GM13977 (cell line): ENCODE measurements around the gene SPEM1.

Experiments used
- DNase-seq: peaks from one replicate; pipeline ENCODE4 v3.0.0; 2012; ENCODE audit warnings: low spot score
- in situ Hi-C: fragments of 300-500 bp; cut with MboI; formaldehyde crosslinking; loops from one replicate; pipeline ENCODE4 v1.12.0; 2022; ENCODE audit warnings: low sequenced_read_pairs, low pct_unique_long_range_greater_than_20kb, mixed read lengths, inconsistent platforms; ENCODE audit not compliant: unreplicated experiment
- TF ChIP-seq, protein P1 (sequence below): IDR thresholded peaks from 2 replicates; pipeline ENCODE4 v1.5.1; 2012; ENCODE audit warnings: mild to moderate bottlenecking, control low read depth; ENCODE audit not compliant: insufficient read depth; ENCODE audit errors: extremely low read depth, missing control alignments

The SPEM1 gene

GRCh38 chr17:7391307-7391706 lies 28.8 kb upstream of the SPEM1 start:
- no peak for DNase-seq
- TF ChIP-seq, protein P1, sequence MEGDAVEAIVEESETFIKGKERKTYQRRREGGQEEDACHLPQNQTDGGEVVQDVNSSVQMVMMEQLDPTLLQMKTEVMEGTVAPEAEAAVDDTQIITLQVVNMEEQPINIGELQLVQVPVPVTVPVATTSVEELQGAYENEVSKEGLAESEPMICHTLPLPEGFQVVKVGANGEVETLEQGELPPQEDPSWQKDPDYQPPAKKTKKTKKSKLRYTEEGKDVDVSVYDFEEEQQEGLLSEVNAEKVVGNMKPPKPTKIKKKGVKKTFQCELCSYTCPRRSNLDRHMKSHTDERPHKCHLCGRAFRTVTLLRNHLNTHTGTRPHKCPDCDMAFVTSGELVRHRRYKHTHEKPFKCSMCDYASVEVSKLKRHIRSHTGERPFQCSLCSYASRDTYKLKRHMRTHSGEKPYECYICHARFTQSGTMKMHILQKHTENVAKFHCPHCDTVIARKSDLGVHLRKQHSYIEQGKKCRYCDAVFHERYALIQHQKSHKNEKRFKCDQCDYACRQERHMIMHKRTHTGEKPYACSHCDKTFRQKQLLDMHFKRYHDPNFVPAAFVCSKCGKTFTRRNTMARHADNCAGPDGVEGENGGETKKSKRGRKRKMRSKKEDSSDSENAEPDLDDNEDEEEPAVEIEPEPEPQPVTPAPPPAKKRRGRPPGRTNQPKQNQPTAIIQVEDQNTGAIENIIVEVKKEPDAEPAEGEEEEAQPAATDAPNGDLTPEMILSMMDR = no peak
- in situ Hi-C loops = no loop called here

GRCh38 chr17:7392696-7393612 lies 27.2 kb upstream of the SPEM1 start:
- TF ChIP-seq, protein P1 = no peak
- DNase-seq = no peak
- in situ Hi-C loops = no loop called here

- in situ Hi-C loops = no loop called here
- TF ChIP-seq, protein P1 = no peak
- DNase-seq = peak; percentile 90
Observed at GRCh38 chr17:7393613-7394451, 26.3 kb upstream of the SPEM1 start.

DNA sequence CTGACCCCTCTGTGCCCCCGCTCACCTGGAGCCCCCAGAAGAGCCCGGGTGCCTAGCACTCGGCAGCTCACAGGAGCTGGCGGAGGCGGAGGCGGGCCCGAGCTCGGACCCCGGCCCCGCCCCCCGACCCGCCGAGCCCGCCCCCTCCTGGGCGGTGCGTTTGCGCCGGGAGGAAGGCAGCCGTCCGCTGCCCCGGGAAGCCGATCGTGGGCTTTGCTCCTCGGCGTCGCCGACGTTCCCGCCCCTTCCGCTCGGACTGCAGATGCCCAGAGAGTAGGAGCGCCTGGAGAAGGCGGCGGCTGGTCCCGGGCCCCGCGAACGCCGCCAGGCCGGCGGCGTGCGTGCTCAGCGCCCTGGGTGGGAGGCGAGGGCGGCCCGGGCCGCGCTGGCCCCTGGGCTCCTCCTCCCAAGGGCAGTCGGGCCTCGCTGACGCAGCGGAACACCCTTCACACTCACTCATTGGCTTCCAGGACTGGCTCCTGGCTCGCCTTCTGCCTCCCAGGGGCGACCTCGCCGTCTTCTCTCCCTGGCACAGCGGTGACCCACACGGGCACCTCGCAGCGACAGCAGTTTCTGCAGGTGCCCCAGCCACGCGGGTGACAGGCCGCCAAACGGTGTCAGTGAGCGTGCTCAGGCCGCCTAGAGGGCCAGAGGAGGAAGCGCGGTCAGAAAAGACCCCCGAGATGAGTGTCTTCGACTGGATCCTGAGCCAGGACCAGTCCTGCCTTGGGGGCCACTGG lies 25.5 kb upstream of the SPEM1 start, which contains the start of gene PLSCR3:
Gene PLSCR3 (minus strand): TSS at position 74 of the 740 bp plus-strand sequence. CDS start 415 bp downstream, outside the sequence.
- DNase-seq = peak; percentile 99
- in situ Hi-C loops = no loop called here
- TF ChIP-seq, protein P1 = peak; percentile 26

DNA sequence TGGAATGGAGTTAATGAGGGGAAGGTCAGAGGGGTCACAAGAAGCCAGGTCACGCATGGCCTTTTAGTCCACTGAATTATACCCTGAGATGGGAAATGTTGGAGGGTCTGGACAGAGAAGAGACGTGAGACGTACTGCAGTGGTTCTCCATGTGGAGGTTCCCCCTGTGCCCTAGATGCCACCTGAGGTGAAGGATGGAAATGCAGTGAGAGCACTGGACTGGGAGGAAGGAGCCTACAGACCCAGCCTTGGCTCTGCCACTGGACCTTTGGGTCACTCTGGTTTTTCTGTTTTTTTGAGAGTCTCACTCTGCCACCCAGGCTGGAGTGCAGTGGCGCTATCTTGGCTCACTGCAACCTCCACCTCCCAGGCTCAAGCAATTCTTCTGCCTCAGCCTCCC lies 24.0 kb upstream of the SPEM1 start:
- no peak for DNase-seq
- in situ Hi-C loops = no loop called here
- TF ChIP-seq, protein P1 = no peak

DNA sequence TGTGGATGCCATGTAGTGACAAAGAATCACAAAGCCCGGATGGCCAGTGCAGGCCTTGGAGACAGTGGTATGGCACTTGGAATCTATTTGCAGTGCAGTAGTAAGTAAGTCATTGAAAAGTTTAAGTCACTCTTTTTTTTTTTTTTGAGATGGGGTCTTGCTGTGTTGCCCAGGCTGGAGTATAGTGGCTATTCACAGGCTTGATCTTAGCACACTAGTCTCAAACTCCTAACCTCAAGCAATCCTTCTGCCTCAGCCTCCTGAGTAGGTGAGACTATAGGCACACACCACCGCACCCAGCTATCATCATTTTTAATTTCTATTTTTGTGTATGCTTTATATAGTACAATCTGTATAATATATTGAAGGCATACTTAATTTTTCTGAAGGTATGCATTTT lies 21.5 kb upstream of the SPEM1 start:
- no peak for DNase-seq
- TF ChIP-seq, protein P1 = no peak
- in situ Hi-C loops = no loop called here
